ENCODE data around the gene EGR2. TPM values are rescaled to one million over a fixed set of nuclear protein-coding genes. Genes with fewer than 3 reads are reported as not detected.
A peak's percentile ranks its signal among the peaks of the same experiment; 100 is the strongest.
"Not testable (repeated sequence)": the region's sequence is repeated elsewhere in the genome, so short reads cannot be mapped to it uniquely, and the experiment has no call there.

EGR2 gene
- total RNA-seq, 1 donor from 2014 or later: 0.19 TPM

- intact Hi-C loops (cut with DNase I): no loop called here
- peak; percentile 95 for ATAC-seq (ENCODE audit: poor library complexity)
- peak; percentile 92 for DNase-seq
Measured at GRCh38 chr10:62804356-62805230, 11.6 kb downstream of the EGR2 start, which contains the start of gene ADO. Gene ADO, plus strand, starts transcription at chr10:62804720. Its CDS starts 340 bp downstream, at chr10:62805060.

- intact Hi-C loops (cut with DNase I): no loop called here
- DNase-seq (no peak), ATAC-seq (ENCODE audit: poor library complexity) (peak; percentile 19)
Measured at GRCh38 chr10:62803724-62804355, 12.3 kb downstream of the EGR2 start.

GRCh38 chr10:62801871-62802270 is 14.3 kb downstream of the EGR2 start:
- intact Hi-C loops (cut with DNase I): no loop called here
- DNase-seq (no peak), ATAC-seq (ENCODE audit: poor library complexity) (no peak)

DNA sequence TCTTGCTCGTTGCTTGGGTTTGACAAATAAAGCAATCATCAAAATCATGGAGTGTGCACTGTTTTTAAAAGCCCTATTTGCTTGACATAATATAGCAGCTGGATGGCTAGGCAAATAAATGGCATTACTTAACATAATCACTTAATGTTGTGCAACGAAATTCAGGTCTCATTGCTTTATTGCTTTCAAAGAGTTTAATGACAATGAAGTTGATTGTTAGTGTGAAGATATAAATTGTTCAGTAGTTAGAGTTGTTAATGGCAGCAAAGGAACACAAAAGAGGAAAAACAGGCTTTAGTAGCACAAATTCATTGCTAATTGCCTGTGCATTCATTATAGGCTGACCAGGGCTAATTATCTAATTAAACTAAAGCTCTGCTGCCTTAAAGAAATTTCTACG is 19.3 kb downstream of the EGR2 start:
- no peak for ATAC-seq (ENCODE audit: poor library complexity)
- intact Hi-C loops (cut with DNase I): no loop called here
- DNase-seq: no peak

DNA sequence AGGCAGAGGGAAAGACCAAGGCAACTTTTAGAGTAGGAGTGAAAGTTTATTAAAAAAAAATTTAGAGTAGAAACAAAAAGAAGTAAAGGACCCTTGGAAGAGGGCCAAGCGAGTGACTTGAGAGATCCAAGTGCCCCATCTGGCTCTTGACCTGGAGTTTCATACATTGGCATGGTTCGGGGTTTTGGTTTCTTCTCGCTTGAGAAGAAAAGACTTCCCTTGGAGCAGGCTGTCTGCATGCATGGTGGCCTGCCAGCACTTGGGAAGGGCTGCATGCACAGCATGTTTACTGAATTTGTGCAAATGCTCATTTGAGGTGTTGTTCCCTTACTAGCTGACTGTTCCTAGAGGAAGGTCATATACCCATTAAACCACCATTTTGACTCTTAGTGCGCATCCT is 20.4 kb downstream of the EGR2 start:
- DNase-seq (no peak), ATAC-seq (ENCODE audit: poor library complexity) (no peak)
- intact Hi-C loops (cut with DNase I): no loop called here

- no peak for DNase-seq
- peak; percentile 61 for ATAC-seq (ENCODE audit: poor library complexity)
- intact Hi-C loops (cut with DNase I): no loop called here
Measured at GRCh38 chr10:62795100-62795499, 21.1 kb downstream of the EGR2 start.

GRCh38 chr10:62794306-62794705 is 21.9 kb downstream of the EGR2 start:
- ATAC-seq (ENCODE audit: poor library complexity) (no peak), DNase-seq (no peak)
- intact Hi-C loops (cut with DNase I): no loop called here

- intact Hi-C loops (cut with DNase I): no loop called here
- DNase-seq: no peak
- ATAC-seq (ENCODE audit: poor library complexity): no peak
Measured at GRCh38 chr10:62792261-62792660, 23.9 kb downstream of the EGR2 start.

DNA sequence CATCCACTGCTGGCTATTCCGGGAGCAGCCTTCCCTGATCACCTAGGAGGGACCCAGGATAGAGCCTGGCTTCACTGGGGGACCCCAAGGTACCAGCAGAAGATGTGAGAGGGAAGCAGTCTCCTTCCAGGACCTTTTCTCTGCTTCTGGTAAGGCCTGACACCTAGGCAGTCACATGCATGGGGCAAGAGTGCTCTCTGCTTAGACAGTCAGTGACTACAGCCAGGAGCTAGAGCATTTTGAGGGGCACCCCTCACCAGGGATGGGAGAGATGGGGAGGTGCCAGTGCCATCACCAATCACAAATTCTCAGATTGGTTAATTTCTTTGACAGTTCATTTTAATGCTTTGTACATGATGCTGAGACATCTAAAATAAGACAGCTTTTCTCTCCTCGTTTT is 25.6 kb downstream of the EGR2 start:
- no peak for ATAC-seq (ENCODE audit: poor library complexity)
- intact Hi-C loops (cut with DNase I): no loop called here
- no peak for DNase-seq

DNA sequence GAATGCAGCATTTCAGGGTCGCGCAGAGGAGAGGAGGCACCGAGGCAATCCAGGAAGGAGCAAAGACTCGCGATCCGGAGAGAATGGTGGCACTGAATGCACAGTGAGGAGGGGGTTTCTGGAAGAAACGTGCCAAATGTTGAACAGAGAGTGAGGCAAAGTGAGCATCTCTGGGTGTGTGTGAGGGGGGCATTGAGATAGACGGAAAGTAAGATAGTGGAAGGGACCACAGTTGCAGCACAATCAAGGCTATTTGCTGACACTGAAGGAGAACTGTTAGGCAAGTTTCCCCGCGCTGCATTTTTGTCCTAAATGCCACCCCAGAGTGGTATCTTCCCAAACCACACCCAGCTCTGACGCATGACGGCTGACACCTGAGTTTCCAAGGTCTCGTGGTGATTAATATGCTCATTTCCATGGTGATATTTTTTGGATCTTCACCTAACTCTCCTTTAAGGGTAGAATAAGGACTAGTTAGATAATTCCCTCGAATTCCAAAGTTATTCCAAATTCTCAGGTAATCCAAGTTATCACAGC is 26.1 kb downstream of the EGR2 start:
- intact Hi-C loops (cut with DNase I): no loop called here
- DNase-seq (no peak), ATAC-seq (ENCODE audit: poor library complexity) (no peak)

DNA sequence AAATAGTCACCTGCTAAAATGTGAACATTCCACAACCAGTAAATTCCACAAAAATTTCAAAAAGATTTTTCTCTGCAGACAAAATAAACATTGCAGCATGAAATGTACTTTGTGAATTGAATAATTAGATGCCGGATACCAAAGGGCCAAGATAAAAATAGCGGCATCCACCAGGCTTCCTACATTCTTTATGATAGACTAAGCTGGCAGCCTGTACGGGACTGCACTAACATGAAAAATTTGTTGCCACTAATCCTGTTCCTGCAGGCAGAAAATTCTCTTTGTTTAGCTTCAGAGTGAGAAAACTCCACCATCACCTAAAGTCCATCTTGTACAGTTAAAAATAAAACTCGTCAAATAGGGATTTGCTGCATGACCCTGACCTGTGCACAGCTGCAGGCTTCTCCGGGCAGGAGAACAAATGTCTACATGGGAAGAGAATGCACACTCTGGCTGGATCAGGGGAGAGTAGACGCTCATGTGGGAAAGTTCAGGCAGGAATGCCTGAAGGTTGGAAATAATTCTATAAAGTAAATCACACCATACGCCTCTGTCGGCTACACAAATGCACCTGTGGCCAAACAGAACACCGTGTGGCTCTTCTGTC is 27.2 kb downstream of the EGR2 start:
- no peak for DNase-seq
- ATAC-seq (ENCODE audit: poor library complexity): peak; percentile 77
- intact Hi-C loops (cut with DNase I): no loop called here

- ATAC-seq (ENCODE audit: poor library complexity); DNase-seq; intact Hi-C loops (cut with DNase I): not testable (repeated sequence)
Measured at GRCh38 chr10:62788285-62788684, 27.9 kb downstream of the EGR2 start.

- DNase-seq; intact Hi-C loops (cut with DNase I); ATAC-seq (ENCODE audit: poor library complexity): not testable (repeated sequence)
Measured at GRCh38 chr10:62784537-62784936, 31.6 kb downstream of the EGR2 start.

DNA sequence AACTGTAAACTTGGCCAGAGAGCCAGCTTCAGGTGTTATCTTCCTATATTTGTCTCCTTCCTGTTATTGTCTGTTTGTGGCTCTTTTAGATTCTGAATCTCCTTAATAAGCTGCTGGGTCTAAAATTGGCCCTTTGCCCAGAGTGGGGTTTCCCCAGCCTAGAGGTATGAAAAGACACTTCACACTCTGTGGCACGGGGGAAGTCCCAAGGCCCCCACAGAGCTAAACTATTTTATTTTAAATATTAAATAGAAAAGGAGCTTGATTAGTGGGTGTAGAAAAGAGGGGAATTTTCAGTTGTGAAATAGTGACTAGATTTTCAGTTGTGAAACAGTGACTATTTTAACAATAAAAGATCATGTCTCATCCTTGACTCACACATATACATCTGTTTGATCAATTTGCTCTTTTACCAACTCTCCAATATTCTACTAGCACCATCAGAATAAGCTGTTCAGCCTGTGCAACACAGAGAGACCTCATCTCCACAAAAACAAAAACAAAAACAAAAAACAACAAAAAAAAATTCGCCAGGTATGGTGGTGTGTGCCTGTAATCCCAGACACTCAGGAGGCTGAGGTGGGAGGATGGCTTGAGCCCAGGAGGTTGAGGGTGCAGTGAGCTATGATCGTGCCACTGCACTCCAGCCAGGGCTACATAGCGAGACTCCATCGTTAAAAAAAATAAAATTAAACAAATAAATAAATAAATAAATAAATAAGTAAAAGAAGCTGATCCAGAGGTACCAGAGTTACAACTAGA is 36.5 kb downstream of the EGR2 start:
- intact Hi-C loops (cut with DNase I): no loop called here
- no peak for DNase-seq
- ATAC-seq (ENCODE audit: poor library complexity): no peak

DNA sequence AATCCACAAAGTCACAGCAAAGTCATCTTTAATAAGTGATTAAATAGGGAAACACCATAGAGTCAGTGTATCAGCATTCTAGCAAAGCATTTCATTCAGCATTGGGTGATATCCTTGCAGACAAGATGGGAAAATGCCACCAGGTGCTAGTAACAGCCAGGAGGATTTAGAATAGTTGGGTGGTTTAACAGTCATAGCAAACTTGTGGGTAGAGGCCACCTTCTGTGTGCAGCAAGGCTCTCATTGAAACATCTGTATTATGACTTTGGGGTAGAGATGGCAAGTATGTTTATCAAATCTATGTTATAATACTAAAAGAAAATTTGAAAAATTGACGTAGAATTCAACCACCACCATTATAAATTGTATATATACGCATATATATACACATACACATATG is 38.0 kb downstream of the EGR2 start:
- ATAC-seq (ENCODE audit: poor library complexity): no peak
- no peak for DNase-seq
- intact Hi-C loops (cut with DNase I): no loop called here

DNA sequence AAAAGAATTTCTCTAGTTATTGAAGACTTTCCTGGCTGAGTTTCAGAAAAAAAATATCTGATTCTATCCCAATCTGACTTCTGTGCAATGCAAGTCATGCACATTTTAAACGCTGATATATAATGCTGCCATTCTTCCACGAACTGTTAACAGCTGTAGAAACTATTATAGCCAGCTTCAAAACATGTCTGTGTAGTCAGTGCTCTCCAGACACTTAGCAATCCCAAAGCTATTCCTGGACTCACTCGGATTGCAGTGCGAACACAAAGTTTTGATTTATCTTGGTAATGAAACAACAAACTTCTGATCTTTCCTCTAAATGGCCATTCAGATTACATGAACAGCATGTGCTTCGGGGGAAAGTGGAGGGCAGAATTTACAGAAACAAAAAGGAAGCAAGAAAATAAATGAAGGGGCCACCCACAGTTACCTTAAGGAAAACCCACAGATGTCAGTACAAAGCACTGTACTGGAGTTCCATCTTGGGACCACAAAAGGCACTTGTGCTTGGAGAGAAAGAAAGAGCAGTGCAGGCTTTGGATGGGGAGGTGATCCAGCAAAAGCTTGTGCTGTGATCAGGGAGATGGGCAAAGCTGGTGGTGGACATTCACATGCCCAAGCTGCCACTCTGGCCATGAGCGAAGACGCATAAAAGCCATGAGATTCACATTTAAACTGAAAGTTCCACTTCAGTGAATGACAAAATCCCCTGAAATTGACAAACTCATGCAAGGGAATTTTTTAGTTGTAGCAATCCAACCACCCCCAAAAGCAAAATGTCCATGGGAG is 43.8 kb downstream of the EGR2 start:
- intact Hi-C loops (cut with DNase I): no loop called here

GRCh38 chr10:62769574-62770242 is 46.5 kb downstream of the EGR2 start:
- DNase-seq (no peak), ATAC-seq (ENCODE audit: poor library complexity) (peak; percentile 54)
- intact Hi-C loops (cut with DNase I): no loop called here

More for the DNA sequence above, 43.8 kb downstream of the EGR2 start:
- ATAC-seq (ENCODE audit: poor library complexity) (peak; percentile 78), DNase-seq (no peak)
